Pancreas (tissue), 10 donors: ENCODE results near the gene CDH1. TPM values are rescaled to one million over a fixed set of nuclear protein-coding genes. Genes with fewer than 3 reads are reported as not detected.

ENCODE experiments used
- ATAC-seq, 4 donors: fragments of 200-7000 bp; cut with Tn5 transposase; one replicate each; pipeline versions ENCODE4 v1.8.0 to v1.9.1; 2020; ENCODE audit warnings: mild to moderate bottlenecking in 4 of 4, moderate library complexity in 4 of 4
- DNase-seq, 6 donors: peaks; one replicate each; pipeline ENCODE4 v3.0.0-alpha.2; 2020
- FAIRE-seq: peaks from 2 replicates; lab custom pipeline; 2012; peaks lifted over from hg19 to GRCh38; lab: Jason Lieb, UNC
- H3K27ac ChIP-seq, 4 donors: fragments of 200-600 bp; sonication (generic); 1 replicate in 3 of 4; 2 replicates in 1 of 4; pipeline versions ENCODE4 v1.5.0 to v1.8.0; 2020
- H3K27me3 ChIP-seq, 4 donors: fragments of 200-600 bp; one replicate each; pipeline ENCODE4 v1.8.0; 2021
- H3K36me3 ChIP-seq, 3 donors: fragments of 200-600 bp; sonication (generic) in 1 of 3; one replicate each; pipeline versions ENCODE4 v1.5.0 to v1.8.0; 2020 to 2021
- H3K4me1 ChIP-seq, 3 donors: fragments of 200-600 bp; one replicate each; pipeline ENCODE4 v1.8.0; 2021
- H3K4me3 ChIP-seq, 4 donors: fragments of 200-600 bp; sonication (generic) in 2 of 4; one replicate each; pipeline versions ENCODE4 v1.5.0 to v1.8.0; 2020 to 2021
- H3K9me3 ChIP-seq, 4 donors: fragments of 200-600 bp; one replicate each; pipeline ENCODE4 v1.8.0; 2021
- WGBS, 2 donors: extraction: QIAGEN DNeasy Blood & Tissue Kit; methylation state at CpG; one replicate each; pipeline ENCODE4 v1.1.7; 2013; 5-methylcytosine and 5-hydroxymethylcytosine counted together
- intact Hi-C, 3 donors: fragments of 100-400 bp; cut with DNase I; formaldehyde crosslinking; loops; one replicate each; pipeline versions ENCODE4 v1.11.1 to v1.14.2; 2022
- polyA plus RNA-seq, 2 donors: library from polyadenylated mRNA; stranded (reverse); fragments of 200-250 nt; gene quantifications; one replicate each; pipeline ENCODE4 v1.2.3, GENCODE V29; 2013
- total RNA-seq, 6 donors: library from RNA; stranded (reverse); fragmentation: NEBNext Ultra II Directional in 4 of 6; extraction: Animal tissue kit (Norgen Biotek cat#: 25700) in 4 of 6; gene quantifications; one replicate each; pipeline versions ENCODE4 v1.2.1 to v1.2.4, GENCODE V29; 2021 to 2023
- TF ChIP-seq, protein P1 (sequence below), 4 donors: fragments of 200-600 bp; sonication (generic) in 3 of 4; IDR thresholded peaks; one replicate each; pipeline versions ENCODE4 v1.5.0 to v1.8.0; 2021; ENCODE audit warnings: antibody characterized with exemption in 4 of 4
- donor health status: healthy with polysubstance abuse.
- donor health status: DM: no; HTN: no; CAD: no; lungs with moderate emphysema.
- donor health status: DM: no; HTN: no; CAD: no.
- donor health status: control.
- donor health status: control.
- donor health status: Bipolar disorder and iron deficiency.
- donor health status: DM: yes; HTN: yes; CAD: no.
- donor health status: DM: no; HTN: no; CAD: no.
- donor health status: DM: no; HTN: no; CAD: no.
- donor health status: DM: yes; HTN: yes; CAD: no.

CDH1 gene
- total and polyA plus RNA-seq, 8 donors: 52.8 to 258 (median 155) TPM

DNA sequence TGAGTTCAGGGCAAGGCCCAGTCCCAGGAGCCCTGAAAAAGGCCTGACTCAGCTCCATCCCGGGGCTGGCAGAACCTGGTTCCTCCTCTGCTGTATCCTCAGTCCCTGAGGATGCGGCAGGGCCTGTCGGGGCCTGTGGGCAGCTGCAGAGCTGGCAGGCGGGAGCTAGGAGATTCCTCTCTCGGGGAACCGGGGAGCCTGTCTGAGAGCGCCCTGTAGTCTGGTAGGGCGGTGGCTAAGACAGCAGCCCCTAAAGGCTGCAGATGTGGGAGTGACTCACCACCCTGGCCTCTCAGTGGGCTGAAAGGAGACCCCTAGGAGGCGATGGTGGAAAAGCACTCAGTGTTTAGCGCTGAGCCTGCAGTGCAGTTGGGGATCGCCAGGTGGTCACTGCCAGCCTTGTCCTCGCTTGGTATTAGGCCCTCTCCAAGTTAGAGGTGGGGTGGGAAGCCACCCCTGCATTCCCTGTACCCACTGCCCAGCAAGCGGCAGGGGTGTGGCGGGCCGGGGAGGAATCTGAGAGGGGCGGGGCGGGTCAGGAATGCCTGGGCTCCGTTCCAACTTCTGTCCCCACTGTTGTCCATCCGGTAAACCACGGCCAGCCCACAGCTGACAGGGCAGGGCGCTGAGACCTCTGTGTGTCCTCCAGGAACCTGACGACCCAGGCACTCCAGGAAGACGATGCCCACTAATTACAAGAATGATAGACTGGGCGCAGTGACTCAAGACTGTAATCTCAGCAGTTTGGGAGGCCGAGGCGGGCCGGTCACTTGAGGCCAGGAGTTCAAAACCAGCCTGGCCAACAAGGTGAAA, 29.5 kb upstream of the CDH1 start:
- H3K4me1 ChIP-seq: no peaks in the 10 kb centered on the region
- TF ChIP-seq, protein P1, sequence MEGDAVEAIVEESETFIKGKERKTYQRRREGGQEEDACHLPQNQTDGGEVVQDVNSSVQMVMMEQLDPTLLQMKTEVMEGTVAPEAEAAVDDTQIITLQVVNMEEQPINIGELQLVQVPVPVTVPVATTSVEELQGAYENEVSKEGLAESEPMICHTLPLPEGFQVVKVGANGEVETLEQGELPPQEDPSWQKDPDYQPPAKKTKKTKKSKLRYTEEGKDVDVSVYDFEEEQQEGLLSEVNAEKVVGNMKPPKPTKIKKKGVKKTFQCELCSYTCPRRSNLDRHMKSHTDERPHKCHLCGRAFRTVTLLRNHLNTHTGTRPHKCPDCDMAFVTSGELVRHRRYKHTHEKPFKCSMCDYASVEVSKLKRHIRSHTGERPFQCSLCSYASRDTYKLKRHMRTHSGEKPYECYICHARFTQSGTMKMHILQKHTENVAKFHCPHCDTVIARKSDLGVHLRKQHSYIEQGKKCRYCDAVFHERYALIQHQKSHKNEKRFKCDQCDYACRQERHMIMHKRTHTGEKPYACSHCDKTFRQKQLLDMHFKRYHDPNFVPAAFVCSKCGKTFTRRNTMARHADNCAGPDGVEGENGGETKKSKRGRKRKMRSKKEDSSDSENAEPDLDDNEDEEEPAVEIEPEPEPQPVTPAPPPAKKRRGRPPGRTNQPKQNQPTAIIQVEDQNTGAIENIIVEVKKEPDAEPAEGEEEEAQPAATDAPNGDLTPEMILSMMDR (IDR thresholded peaks at IDR 0.05): no peak
- ATAC-seq: peak; percentile 20 to 55 (median 28)
- no peak overlapping the region for H3K4me3 ChIP-seq
- DNase-seq: peak; percentile 31 to 85 (median 65)
- H3K36me3 ChIP-seq: no peaks in the 10 kb centered on the region
- 63 to 69% methylated on average over 25 to 27 of the region's 27 CpGs for WGBS, 2 donors
- peak overlapping the region in 3 of 4 donors; percentile 36 to 62 (median 48) for H3K27ac ChIP-seq
- intact Hi-C loops: loop anchor here in 1 of 3 donors (10.0 kb wide), 1 partner anchor 97 kb away; no protein-coding TSS in a partner anchor
- no peaks in the 10 kb centered on the region for H3K9me3 ChIP-seq
- H3K27me3 ChIP-seq: no peaks in the 10 kb centered on the region
- no peak for FAIRE-seq

- intact Hi-C loops: no loop called here
- DNase-seq (no peak), ATAC-seq (no peak), FAIRE-seq (no peak)
- H3K4me1 ChIP-seq: no peaks in the 10 kb centered on the region
- no peak overlapping the region for H3K27ac ChIP-seq
- 89 to 90% methylated on average over 5 of the region's 5 CpGs for WGBS, 2 donors
- H3K27me3 ChIP-seq: no peaks in the 10 kb centered on the region
- no peak overlapping the region for H3K4me3 ChIP-seq
- no peaks in the 10 kb centered on the region for H3K36me3 ChIP-seq
- TF ChIP-seq, protein P1 (IDR thresholded peaks at IDR 0.05): no peak
- H3K9me3 ChIP-seq: no peaks in the 10 kb centered on the region
Measured at GRCh38 chr16:68710211-68710610, 26.9 kb upstream of the CDH1 start.

DNA sequence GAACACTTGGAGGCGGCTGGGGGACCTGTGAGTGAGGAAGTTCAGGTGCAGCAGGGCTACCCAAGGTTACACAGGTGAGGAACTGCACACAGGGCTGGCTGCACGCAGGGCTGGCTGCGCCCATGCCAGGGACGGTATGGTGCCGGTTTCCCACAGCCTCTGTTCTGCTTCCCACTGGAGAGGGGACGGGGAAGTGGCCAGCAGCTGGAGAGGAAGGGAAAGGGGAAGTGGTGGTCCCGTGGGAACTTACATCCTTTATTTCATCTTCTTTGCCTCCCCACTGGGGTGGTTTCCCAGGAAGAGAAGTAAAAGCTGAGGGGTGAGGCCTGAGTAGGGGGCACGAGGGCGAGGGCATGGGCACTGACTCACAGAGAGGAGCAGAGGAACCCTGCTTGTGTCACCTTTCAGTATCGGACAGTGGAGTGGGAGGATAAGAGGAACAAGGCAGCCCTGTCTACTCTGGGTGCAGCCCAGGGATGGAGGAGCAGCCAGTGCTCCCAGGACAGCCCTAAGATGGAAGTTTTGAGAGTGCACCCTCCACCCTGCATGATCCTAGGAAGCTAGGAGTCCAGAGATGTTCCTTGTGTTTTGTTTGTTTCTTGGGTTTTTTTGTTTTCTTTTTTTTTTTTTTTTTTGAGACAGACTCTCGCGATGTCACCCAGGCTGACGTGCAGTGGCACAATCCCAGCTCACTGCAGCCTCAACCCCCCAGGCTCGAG, 25.5 kb upstream of the CDH1 start:
- H3K36me3 ChIP-seq: no peaks in the 10 kb centered on the region
- H3K4me3 ChIP-seq: no peak overlapping the region
- no peaks in the 10 kb centered on the region for H3K27me3 ChIP-seq
- no peaks in the 10 kb centered on the region for H3K4me1 ChIP-seq
- TF ChIP-seq, protein P1 (IDR thresholded peaks at IDR 0.05): no peak
- H3K27ac ChIP-seq: no peak overlapping the region
- DNase-seq (no peak), ATAC-seq (peak in 2 of 4 donors; percentile 23 to 56), FAIRE-seq (no peak)
- H3K9me3 ChIP-seq: no peaks in the 10 kb centered on the region
- intact Hi-C loops: no loop called here
- WGBS, 2 donors: 53 to 58% methylated on average over 14 of the region's 14 CpGs

DNA sequence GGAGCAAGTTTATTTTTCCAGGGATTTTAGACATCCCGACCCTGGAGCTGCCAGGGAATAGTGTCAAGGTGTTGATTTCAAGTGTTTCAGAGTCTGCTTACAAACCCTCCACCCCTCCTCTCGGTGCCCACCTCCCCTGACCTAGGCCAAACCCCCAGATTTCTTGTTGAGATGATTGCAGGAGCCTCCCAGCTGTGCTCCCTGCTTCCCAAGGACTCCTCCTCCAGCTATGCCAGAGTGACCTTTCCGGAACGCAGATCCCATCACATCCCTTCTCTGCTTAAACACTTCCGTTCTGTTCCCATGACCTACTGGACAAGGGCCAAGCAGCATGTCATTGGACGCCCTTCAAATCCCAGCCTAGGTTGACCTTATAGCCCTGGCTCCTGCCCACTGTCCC, 23.7 kb upstream of the CDH1 start:
- no peaks in the 10 kb centered on the region for H3K27me3 ChIP-seq
- H3K9me3 ChIP-seq: no peaks in the 10 kb centered on the region
- H3K4me3 ChIP-seq: no peak overlapping the region
- intact Hi-C loops: no loop called here
- no peaks in the 10 kb centered on the region for H3K4me1 ChIP-seq
- FAIRE-seq (no peak), ATAC-seq (no peak), DNase-seq (no peak)
- WGBS, 2 donors: 55 to 63% methylated on average over 6 of the region's 6 CpGs
- no peak overlapping the region for H3K27ac ChIP-seq
- H3K36me3 ChIP-seq: no peaks in the 10 kb centered on the region
- TF ChIP-seq, protein P1 (IDR thresholded peaks at IDR 0.05): no peak
